ENCODE results near the gene DYRK4. TPM values are rescaled to one million over a fixed set of nuclear protein-coding genes. Genes with fewer than 3 reads are reported as not detected.
"Not testable (repeated sequence)": the region's sequence is repeated elsewhere in the genome, so short reads cannot be mapped to it uniquely, and the experiment has no call there.

DYRK4 gene
- polyA plus RNA-seq (ENCODE audit: insufficient read depth in 1 of 5, insufficient read length in 5 of 5, low replicate concordance in 1 of 5): 10 to 100 TPM; 58.4 to 69.0 (median 64.7) TPM
- long read RNA-seq, donor 1, partial matches to known transcripts: 14 of 25 reads
- long read RNA-seq, donor 1, other reads (novel, unspliced or antisense): 5 of 25 reads
- long read RNA-seq, donor 2, partial matches to known transcripts: 7 of 8 reads
- long read RNA-seq, donor 2, other reads (novel, unspliced or antisense): 0 of 8 reads
- long read RNA-seq, donor 3, transcript DYRK4-212 (3 exons, 587 nt): major isoform, 5 of 20 reads
- long read RNA-seq, donor 3, partial matches to known transcripts: 11 of 20 reads
- long read RNA-seq, donor 3, other reads (novel, unspliced or antisense): 0 of 20 reads
- long read RNA-seq, donor 4, partial matches to known transcripts: 0 of 1 reads
- long read RNA-seq, donor 4, other reads (novel, unspliced or antisense): 0 of 1 reads
- long read RNA-seq, donor 5, partial matches to known transcripts: 20 of 29 reads
- long read RNA-seq, donor 5, other reads (novel, unspliced or antisense): 6 of 29 reads
- long read RNA-seq, donor 6, partial matches to known transcripts: 6 of 17 reads
- long read RNA-seq, donor 6, other reads (novel, unspliced or antisense): 5 of 17 reads
- long read RNA-seq, donor 7, partial matches to known transcripts: 0 of 7 reads
- long read RNA-seq, donor 7, other reads (novel, unspliced or antisense): 6 of 7 reads
- long read RNA-seq, donor 8, partial matches to known transcripts: 0 of 1 reads
- long read RNA-seq, donor 8, other reads (novel, unspliced or antisense): 0 of 1 reads

DNA sequence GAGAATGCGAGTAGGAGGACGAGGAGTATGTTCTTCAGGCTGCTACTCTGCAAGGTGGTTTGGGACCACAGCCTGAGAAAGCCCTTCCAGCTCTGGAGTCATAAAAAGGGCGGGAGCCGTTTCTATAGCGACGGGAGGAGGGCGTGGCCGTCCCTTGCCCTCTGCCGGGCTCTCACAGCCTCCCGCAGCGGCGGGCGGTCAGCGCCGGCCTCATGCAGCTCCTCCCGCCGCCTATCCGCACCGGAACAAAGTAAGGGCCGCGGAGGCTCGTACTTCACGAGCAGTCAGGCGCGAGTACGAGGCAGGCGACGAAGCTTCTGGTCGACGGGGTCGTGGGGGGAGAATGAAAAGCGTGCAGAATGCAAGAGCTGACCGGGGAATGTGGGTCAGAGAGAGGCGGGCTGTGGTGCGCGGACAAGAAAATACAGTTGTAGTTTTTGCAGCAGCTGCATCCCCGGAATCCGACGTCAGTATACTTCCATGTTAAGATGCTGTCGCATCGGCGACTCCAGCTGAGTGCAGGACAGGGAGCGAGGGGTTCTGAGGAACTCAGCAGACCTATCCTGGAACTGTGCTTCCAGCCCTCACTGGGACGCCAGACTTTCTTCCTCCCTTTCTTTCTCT, at the start of gene DYRK4:
DYRK4 (plus strand) TSS at position 175 of the 624 bp plus-strand sequence; CDS start at position 213, 38 bp downstream.
- peak; percentile 74 to 76 for DNase-seq

GRCh38 chr12:4518106-4518728, 43.8 kb upstream of the DYRK4 start:
- no peak for DNase-seq

- DNase-seq: not testable (repeated sequence)
Observed at GRCh38 chr12:4523443-4523842, 38.6 kb upstream of the DYRK4 start.

- DNase-seq: no peak
Observed at GRCh38 chr12:4526923-4527546, 35.0 kb upstream of the DYRK4 start.

DNA sequence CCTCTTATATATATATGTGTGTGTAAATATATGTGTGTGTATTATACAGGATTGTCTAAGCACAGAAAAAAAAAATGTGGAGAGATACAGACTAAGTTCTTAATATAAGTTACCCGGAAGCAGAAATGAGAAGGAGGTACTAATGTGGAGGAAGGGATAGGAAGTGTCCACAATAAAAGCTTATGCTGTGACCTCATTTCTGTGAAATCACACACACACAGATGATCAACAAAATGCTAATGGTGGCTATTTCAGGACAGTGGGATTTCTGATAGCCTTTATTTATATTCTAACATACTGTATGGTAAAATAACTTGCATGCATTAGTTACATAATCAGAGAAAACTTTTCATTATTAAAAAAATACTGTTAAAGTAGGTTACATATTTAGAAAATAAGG, 31.8 kb upstream of the DYRK4 start:
- no peak for DNase-seq

DNA sequence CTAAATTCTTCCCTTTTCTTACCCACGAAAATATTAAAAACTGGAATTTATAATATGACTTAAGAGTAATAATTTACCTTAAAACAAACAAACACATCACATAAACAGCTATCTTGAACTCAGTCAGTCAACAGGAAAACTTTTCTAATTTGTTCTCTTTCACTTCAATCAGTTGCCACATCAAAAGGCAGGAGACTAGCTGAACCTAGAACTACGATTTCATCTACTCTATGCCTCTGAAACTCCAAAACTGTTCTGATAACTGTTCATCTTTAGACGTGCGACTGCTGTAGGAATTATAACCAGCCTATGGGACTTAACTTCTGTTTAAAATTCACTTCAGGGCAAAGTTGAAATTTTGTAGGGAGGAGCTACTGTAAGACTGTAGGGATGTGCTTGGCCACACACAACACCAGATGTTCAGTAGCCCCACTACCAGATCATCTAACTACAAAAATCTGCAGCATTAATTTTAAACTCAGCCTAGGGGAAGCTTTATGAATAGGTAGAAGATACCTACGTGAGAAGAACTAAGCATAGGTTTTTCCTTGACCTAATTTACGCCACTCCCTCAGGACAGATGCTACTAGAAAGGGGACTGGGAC, 30.9 kb upstream of the DYRK4 start:
- DNase-seq: no peak

DNA sequence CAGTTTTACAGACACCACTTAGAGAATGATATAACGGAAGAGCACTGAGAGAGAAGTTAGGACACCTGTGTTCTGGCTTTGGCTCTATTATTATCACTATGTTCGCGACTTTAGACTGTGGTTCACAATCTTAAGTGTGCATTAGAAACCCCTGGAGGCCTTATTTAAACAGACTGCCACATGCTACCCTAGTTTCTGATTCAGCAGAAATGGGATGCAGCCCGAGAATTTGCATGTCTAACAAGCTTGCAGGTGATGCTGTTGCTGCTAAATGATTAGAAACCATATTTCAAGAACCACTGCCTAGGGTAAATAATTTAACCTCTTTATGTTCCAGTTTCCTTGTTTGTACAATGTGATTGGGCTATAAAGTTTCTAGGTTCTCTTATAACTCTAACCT, 26.9 kb upstream of the DYRK4 start:
- no peak for DNase-seq

DNA sequence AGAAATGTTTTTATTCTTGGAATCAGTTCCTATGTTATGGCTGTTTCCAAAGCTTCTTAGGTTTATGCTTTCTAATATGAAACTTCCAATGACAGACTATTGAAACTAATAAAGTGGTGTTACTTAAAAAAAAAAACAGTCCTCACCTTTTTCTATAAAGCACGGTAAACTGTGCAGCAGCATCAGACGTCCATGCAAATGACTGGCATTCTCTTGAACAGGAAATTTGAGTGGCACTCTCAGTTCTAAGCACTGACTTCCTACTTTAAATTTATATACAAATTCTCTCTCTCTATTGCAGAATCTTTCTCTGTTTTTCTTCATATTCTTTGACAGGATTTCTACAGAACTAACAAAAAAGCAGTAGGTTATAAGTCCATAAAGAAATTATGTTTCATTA, 26.1 kb upstream of the DYRK4 start:
- no peak for DNase-seq

DNA sequence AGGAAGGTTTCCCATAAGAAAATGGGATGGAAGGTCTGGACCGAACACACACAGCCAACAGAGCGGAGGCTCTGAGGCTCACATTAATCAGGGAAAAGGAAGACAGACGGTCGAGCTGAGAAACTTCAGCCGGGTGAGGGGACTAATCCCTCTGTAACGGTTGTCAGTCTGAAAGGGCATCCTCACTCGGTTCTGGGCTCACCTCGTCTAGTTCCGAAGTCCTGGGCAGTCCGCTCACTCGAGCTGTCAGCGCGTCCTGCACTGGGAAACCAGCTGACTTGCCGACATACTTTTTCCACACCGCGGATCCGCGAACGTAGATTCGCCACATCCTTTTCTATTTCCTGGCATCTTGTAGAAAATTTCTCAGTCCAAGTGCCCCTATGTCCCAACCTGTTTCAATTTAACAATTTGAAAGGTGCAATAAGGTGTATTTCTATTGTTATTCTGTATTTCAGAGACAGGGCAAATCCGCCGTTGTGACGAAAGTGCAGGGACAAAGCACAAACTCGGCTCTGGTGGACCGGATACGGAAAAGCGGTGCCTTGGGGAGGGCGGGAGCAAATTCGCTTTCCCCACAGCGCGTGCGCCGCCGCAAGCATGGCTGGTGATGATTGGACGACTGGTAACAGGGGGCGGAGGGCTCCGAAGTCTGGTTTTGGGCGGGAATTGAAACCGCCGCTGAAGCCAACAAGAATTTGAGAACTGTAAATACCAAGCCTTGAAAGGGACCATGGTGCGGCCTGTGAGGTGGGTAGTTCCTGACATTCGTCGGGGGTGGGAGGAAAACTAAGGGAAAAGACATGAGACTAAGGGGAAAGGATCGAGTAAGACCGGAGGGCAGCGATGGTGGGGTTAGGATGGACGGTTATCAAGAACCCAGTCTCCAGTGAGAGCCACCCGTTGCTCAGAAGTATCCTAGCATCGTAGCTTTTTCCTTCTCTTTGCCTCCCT, 23.5 kb upstream of the DYRK4 start, which contains the start of gene RAD51AP1:
RAD51AP1 (plus strand) TSS at position 684 of the 954 bp plus-strand sequence; CDS start at position 734, 50 bp downstream.
- peak; percentile 96 for DNase-seq

GRCh38 chr12:4539167-4539870, 22.7 kb upstream of the DYRK4 start:
- no peak for DNase-seq

- DNase-seq: no peak
Observed at GRCh38 chr12:4540170-4540569, 21.8 kb upstream of the DYRK4 start.

DNA sequence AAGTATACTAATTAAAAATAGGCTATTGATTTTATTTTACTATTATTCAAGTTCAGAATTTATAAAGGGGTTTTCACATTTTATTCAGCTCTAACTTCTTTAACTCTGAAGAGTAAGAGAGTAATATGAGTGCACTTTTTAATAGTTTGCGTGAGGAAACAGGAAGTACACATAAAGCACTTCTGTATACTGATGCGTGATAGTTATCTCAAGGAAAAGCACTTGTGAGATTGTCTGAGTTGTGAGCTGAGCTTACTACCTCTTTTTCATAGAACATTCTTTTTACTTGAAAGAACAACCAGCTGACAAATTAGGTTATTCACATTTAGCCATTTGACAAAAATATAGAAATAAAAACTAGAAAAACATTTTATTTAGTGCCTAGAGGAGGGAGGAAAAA, 21.4 kb upstream of the DYRK4 start:
- DNase-seq: no peak

- DNase-seq: no peak
Observed at GRCh38 chr12:4545195-4545594, 16.8 kb upstream of the DYRK4 start.

DNA sequence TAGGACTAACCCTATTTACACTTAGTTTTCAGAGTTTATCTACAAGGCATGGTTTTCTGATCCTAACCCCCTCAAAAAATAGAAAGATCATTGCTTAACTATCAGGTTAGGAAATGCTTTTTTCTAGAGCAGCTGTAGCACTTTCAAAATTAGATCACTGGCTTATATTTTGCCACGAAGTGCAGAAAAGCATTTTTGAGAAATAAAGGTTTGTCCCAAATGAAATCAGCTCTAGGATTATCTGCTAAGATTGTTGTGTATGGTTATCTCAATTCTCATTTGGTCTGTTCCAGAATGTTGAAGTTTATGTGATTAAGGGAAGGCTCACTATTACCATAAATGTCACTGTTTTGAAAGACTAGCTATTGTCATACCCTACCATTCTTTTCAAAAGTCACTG, 9.8 kb upstream of the DYRK4 start:
- no peak for DNase-seq

DNA sequence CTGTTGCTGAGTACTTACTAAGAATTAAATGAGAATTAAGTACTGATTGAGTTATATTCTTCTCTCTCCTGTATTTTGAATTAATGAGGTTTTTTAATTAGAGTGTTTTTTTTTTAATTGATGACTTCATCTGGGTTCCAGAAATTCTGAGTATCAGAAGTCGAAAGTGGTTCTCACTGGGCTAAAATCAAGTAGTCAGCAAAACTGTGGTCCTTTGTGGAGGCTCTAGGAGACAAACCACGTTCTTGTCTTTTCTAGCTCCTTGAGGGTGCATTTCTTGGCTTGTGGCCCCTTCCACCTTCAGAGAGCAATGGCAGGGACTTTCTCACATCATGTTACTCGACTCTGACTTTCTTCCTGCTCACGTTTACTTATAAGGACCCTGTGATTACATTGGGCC, 8.1 kb upstream of the DYRK4 start:
- DNase-seq: no peak

- no peak for DNase-seq
Observed at GRCh38 chr12:4555804-4556203, 6.2 kb upstream of the DYRK4 start.

GRCh38 chr12:4556735-4557530, 5.1 kb upstream of the DYRK4 start:
- DNase-seq: no peak

DNA sequence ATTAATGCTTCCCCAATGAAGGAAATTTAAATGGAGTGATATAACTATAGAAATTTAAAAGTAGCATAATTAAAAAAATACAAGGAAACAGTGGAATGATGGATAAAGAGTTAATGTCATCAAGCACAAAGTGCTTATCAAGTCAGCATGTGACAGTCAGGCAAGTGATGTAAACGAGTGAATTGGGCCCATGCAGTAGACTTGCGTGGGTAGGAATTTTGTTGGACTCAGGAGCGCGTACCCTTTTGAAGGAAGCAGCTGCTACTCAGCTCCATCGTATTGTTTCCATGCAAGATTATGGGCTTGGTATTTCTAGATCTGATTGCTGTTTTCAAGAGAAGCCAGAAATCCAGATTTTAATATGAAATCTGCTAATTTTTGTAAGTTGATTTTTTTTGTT, 4.4 kb upstream of the DYRK4 start:
- no peak for DNase-seq
